Superior temporal gyrus (tissue), 1 donor: ENCODE data around the gene PFKP.
"Not testable (repeated sequence)": the region's sequence is repeated elsewhere in the genome, so short reads cannot be mapped to it uniquely, and the experiment has no call there.

ENCODE experiments used
- DNase-seq: peaks from one replicate; pipeline ENCODE4 v3.0.0-alpha.2; 2016; ENCODE audit errors: extremely low spot score

The PFKP gene

GRCh38 chr10:3154666-3155065 lies 87.3 kb downstream of the PFKP start:
- DNase-seq, result no peak

GRCh38 chr10:3159152-3159551 lies 91.8 kb downstream of the PFKP start:
- DNase-seq, result no peak

GRCh38 chr10:3162533-3162932 lies 95.2 kb downstream of the PFKP start:
- no peak for DNase-seq

DNA sequence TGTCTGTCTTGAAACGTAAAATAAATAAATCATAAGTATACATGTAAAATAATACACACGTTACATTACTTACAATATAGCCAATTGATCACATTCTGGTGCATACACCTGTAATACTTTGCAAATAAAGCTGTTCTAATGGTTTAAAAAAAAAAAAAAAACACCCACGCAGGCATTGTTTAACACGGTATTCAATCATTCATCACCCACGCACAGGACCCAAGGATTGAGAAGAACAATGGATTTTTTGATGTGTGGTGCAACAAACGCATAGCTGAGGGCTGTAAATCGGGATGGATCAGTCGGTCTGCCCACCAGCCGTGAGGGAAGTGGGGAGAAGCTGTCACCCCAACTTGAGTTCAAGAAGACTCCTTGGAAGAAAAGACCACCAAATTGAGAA lies 96.5 kb downstream of the PFKP start:
- DNase-seq, result no peak

- no peak for DNase-seq
These were observed 97.8 kb downstream of the PFKP start for GRCh38 chr10:3165196-3165595.

DNA sequence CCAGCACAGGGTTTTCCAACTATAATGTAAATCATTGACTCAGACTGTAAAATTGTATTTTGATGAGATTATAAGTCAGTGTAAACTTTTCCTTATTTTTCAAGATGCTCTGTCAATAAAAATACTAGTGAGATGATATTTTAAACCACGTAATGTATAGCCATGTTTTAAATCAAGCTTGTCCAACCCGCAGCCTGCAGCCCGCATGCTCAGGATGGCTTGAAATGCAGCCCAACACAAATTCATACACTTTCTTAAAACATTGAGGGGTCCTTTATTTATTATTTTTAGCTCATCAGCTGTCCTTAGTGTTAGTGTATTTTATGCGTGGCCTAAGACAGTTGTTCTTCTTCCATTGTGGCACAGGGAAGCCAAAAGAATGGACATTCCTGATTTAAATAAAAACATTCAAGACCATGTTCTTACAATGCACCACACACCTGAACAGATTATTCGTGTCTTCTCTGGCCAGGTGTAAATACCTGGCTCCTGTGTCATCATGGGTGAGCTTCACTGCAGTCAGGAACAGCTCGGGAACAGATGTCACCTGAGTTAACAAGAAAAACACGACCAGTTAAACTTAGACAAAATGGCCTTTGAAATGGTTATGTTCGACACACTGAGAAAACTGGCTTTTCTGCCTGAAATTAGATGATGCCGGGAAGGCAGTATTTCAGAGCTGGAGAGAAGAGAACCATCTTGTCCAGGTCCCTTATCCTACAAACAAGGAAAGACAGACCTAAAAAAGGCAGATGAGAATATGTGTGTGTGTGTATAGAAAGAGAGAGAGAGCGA lies 99.3 kb downstream of the PFKP start:
- DNase-seq, result no peak

DNA sequence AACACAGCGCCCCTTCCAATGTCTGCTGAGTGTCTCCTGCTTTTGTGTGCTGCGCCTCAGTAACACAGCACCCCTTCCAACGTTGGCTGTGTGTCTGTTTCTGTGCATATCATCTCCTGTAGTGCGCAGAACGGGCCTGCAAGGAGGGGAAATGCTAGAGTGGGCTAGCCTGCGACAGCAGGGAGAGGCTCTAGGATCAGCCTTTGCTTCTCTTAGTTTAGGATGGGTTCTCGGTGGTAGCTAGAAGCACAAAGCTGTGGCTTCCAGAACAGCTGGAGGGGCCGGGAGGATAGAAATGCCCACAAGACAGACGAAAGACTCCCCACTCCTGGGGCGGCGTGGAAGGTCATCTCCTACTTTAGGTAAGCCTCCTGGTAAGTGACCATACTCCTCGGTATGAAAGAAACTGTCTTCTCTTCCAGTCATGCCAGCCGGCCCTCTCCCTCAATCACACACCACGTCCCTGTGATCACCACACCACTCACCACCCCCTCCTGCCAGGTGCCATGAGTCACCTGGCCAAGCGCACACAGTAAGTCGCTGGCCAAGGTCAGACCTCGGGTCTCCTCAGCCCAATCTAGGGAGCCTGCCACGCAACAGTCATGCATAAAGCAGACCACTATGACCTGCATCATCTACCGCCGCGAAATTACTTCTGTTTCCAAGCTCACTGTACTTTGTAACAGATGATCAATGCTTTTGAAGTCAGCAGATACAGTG lies 100.4 kb downstream of the PFKP start:
- no peak for DNase-seq

DNA sequence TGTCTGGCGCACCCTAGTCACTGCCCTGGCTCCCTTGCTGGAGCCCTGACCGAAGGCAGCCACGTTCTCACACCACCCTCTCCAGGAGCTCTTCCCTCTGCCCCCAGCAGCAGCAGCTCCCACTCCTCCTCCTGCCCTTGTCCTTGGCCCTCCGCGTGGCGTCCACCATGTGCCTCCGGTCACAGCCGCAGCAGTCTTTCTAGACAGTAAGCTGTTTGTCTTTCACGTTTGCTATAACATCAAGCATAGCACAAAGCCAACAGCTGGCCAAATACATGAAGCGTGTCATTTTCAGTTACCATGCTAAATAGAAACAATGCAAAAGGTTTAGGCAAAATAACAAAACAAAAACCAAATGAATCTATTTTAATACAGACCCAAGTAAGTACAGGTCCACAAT lies 101.9 kb downstream of the PFKP start:
- DNase-seq, result peak; percentile 27

GRCh38 chr10:3169673-3170072 lies 102.3 kb downstream of the PFKP start:
- no peak for DNase-seq

GRCh38 chr10:3171488-3171887 lies 104.1 kb downstream of the PFKP start:
- not testable (repeated sequence) for DNase-seq

DNA sequence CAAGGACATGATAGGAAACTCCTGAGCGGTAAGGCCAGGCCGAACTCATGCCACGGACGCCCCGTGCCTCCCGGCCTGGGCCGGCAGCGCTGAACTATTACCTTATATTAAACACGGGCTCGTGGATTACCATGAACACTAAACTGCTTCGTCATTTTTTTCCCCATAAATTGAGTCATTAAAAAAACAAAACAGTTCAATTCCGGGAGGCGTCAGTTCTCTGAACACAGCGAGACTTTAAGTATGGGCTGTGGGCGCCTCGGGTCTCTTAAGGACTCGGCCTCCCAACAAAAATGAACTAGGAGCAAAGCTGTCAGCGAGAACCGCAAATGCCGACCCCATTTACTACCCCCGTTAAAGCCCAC lies 104.7 kb downstream of the PFKP start:
- DNase-seq, result peak; percentile 35

GRCh38 chr10:3172446-3173170 lies 105.3 kb downstream of the PFKP start, which contains the start of gene PITRM1:
Gene PITRM1, minus strand, starts transcription at chr10:3172782. Its CDS starts 10 bp downstream, at chr10:3172772.
- DNase-seq, result peak; percentile 99

DNA sequence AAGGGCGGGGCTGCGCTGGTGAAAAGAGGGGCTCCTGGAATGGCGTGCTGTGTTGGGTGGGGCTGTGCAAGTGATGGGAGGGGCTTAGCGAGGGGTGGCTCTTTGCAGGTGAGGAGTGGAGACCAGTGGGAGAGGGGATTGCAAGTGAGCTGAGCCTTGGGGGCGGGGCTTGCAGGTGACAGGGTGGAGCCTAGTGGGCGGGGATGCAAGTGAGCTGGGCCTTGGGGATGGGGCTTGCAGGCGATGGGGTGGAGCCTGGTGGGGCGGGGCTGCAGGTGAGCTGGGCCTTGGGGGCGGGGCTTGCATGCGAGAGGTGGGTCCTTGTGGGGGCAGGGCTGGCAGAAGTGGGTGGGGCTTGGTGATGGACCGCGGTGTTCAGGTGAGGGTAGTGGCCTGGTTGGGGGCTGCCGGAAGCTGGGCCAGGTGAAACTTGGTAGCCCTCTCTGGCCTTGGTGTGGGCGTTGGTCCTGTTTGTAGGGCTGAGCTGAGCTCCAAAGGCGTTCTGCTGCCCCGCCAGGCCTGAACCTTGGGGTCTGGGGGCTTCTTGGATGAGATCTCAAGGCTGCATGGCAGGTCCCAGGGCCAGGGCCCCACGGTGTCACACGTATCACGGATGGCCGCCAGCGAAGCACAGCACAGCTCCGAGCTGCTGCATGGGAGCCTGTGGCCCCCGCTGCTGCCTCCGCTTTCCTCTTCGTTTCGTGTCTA lies 106.0 kb downstream of the PFKP start:
- no peak for DNase-seq

- no peak for DNase-seq
These were observed 110.7 kb downstream of the PFKP start for GRCh38 chr10:3178042-3178441.

GRCh38 chr10:3179174-3179573 lies 111.8 kb downstream of the PFKP start:
- no peak for DNase-seq

- no peak for DNase-seq
These were observed 113.1 kb downstream of the PFKP start for GRCh38 chr10:3180355-3181025.

DNA sequence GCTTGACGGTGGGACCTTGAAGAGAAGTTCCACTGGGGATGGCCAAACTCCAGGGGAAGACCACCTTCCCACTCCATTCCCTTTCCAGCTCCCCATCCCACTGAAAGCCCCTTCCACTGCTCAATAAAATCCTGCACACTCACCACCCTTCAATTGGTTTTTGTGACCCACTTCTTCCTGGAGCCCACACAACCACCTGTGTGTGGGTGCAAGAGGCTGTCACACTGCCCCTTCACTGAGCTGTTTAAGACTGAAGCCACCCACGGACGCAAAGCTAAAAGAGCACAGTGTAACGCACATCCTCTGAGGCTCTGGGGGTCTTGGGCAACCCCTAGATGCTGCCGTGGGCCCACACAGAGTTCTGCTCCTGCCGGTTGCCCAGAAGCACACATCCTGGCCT lies 118.0 kb downstream of the PFKP start:
- no peak for DNase-seq

DNA sequence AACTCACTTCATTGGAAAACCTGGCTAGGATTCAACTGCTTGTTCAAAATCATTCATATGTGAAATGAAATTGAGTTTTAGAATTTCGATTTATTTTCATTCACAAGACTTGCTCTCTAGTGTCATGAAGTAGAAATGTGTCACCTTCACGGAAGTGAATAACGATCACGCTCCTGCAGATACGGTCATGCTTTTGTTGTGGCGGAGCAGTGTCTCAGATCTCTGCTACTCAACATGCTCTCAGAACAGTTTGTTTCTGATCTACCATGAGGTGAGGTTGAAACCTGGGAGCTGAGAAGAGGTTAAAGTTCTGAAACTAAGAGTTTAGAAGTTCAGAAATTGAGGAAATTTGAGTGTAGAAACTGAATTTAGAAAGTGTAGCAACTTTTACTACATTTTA lies 119.0 kb downstream of the PFKP start:
- no peak for DNase-seq
